Measurements from ENCODE around the gene DIO3.

DNA sequence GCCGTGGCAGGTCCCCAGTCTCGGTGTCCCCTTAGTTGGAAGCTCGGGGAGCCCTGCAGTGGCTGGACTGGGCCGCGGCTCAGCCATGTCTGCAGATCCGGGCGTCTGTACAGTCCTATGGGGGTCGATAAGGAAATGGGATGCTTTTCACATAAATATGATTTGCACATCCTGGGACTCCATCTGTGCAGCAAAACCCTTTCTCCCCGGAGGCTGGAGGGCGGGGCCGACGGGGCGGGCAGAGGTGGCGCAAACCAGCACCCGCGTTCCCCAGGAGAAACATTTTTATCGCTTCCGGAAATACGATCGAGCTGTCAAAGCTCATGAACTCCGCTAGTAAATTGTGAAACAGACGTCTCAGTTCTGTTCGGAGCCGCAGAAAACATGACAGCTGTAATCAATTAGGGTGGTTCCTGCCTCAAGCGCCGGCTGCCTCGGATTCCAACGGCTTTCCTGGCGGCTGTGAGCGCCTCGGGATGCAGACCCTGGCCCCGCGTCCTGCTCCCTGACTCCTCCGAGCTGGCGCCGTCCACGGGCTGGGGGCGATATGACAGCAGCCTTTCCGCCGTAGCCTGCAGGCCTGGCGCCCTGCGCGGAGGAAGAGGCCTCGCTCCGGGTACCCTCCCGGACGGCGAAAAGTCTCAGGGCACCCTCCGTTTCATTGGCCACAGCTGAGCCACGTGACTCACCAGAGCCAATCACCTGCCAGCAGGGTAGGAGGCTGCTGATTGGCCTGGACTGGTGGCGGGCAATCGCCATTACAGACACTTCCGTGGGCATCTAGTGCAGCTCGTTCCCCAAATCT is 23.0 kb downstream of the DIO3 start:
- TF ChIP-seq, protein P1, sequence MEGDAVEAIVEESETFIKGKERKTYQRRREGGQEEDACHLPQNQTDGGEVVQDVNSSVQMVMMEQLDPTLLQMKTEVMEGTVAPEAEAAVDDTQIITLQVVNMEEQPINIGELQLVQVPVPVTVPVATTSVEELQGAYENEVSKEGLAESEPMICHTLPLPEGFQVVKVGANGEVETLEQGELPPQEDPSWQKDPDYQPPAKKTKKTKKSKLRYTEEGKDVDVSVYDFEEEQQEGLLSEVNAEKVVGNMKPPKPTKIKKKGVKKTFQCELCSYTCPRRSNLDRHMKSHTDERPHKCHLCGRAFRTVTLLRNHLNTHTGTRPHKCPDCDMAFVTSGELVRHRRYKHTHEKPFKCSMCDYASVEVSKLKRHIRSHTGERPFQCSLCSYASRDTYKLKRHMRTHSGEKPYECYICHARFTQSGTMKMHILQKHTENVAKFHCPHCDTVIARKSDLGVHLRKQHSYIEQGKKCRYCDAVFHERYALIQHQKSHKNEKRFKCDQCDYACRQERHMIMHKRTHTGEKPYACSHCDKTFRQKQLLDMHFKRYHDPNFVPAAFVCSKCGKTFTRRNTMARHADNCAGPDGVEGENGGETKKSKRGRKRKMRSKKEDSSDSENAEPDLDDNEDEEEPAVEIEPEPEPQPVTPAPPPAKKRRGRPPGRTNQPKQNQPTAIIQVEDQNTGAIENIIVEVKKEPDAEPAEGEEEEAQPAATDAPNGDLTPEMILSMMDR (conservative IDR thresholded peaks at IDR 0.05; ENCODE audit: low read length) = no peak
- no peak for TF ChIP-seq EZH2phosphoT487 (IDR thresholded peaks at IDR 0.05; ENCODE audit: borderline replicate concordance, low read depth, low read length)
